ENCODE results near the gene EXOC4.
"Not testable (repeated sequence)": the region's sequence is repeated elsewhere in the genome, so short reads cannot be mapped to it uniquely, and the experiment has no call there.

The EXOC4 gene

DNA sequence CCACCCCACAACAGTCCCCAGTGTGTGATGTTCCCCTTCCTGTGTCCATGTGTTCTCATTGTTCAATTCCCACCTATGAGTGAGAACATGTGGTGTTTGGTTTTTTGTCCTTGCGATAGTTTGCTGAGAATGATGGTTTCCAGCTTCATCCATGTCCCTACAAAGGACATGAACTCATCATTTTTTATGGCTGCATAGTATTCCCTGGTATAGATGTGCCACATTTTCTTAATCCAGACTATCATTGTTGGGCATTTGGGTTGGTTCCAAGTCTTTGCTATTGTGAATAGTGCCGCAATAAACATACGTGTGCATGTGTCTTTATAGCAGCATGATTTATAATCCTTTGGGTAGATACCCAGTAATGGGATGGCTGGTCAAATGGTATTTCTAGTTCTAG lies 26.1 kb downstream of the EXOC4 start:
- not testable (repeated sequence) for DNase-seq

DNA sequence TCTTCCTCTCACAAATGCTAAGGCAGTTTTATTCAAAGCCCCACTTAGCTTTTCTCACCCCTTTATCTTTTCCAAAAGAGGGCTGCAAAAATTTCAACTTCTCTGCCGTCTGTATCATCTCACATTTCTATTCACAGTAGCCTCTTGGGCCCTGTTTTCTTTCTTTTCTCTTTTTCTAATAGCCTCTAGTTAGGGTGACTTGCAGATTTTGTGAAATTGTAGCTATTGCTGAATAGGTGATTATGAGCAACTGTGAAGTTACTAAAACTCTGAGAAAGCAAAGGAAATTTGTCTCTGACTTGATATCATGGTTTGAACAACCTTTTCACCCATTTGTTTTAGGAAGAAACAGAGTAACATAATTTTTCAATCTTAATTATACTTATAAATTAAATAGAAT lies 29.2 kb downstream of the EXOC4 start:
- no peak for DNase-seq

DNA sequence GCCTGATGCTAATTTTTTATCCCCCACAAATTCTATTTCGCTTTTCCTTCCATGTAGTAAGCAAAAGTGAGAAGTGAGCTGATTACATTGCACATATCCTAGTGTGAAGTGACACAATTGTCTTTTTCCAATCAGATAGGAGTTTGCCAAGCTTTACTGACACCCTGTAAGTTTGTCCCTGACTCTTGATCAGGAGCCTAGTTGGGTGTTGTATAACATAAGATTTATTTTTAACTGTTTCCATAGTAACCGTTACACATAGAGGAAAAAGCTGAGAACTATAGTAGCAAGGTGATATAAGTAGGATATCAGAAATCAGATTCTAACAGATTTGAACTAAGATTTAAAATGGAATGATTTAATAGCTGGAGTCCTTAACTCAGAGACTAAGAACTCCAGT lies 31.2 kb downstream of the EXOC4 start:
- no peak for DNase-seq

DNA sequence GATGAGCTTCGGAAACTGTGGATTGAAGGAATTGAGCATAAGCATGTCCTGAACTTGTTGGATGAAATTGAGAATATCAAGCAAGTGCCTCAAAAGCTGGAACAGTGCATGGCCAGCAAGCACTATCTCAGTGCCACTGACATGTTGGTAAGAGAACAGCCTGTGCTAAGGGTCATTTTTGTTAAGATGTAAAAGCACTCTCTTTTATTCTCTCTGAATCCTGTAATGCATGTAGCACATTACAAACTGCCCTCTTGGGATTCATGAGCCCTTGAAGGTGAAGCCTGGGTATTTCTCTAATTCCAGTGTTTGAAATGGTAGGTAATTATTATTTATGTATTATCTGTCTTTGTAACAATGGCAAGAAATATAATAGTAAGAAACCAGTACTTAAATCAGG lies 36.1 kb downstream of the EXOC4 start:
- DNase-seq, result no peak

GRCh38 chr7:133290041-133290440 lies 37.2 kb downstream of the EXOC4 start:
- DNase-seq, result no peak

- DNase-seq, result no peak
Observed at GRCh38 chr7:133290676-133291333, 37.9 kb downstream of the EXOC4 start.

DNA sequence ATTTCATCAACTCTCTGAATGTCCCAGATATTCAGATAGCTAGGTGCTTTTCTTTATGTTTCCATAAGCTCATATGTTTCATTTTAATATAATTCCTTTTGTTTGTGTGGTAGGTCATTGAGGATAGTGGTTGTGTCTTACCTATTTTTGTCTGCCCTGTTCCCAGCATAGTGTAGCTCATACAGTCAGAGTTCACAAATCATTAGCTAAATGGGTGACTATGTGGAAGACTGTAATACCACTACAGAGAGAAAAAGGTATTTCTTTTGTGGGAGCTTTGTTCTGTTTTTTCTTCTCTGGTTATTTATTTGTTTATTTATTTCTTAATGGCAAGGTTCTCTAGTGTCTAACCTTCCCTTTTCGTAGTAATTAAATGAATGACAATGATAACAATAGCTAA lies 39.8 kb downstream of the EXOC4 start:
- DNase-seq, result no peak

DNA sequence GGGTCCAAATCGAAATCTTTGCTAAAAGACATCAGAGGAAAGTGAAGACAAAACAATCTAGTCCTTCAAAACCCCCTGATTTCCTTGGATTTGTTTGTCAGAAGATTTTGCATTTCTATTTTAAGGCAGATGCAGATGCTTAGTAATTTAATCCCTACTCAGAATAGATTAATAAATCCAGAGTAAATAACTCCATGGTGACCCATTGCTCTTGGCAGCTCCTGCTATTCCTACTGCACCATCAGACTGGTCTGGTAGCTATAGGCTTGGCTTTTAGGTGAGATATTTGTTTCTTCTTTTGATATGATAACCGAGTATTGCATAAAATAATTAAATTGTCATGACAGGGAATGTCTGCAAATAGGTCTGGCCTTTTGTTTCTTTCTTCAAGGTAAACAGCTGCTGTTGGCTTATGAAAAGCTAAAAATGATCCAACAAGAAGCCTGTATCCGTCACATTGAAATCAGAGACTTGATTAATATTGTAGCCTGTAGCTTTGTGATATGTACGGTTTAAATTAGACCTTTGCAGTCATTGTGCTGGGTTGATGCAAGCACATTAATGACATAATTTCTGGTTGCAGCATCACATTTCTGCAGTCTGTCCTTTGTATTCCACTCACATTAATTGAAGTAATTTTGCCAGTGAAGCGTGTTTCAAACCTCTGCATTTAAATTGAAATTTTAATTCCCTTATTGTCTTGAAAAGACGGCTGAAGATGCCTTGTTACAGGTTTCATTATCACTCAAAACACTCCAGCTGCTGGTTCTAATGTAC lies 40.7 kb downstream of the EXOC4 start:
- no peak for DNase-seq

- DNase-seq, result no peak
Observed at GRCh38 chr7:133294234-133294633, 41.4 kb downstream of the EXOC4 start.

DNA sequence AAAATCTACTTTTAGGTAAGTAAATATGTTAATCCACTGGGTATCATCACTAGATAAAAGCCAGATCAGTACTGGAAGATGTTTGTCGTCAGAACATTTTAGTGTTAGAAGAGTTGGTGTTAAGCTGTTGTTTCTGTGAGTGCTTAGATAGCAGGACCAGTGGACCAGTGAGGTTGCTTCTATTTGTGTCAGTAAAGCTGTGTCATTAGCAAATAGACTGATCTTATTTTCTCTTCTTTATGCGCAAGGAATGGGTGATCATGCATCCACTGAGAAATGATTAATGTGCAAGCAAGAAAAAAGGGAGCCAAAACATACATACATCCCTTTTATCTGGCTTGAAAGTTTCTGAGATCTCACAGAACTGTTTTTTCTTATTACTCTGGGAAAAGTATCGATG lies 42.6 kb downstream of the EXOC4 start:
- no peak for DNase-seq

DNA sequence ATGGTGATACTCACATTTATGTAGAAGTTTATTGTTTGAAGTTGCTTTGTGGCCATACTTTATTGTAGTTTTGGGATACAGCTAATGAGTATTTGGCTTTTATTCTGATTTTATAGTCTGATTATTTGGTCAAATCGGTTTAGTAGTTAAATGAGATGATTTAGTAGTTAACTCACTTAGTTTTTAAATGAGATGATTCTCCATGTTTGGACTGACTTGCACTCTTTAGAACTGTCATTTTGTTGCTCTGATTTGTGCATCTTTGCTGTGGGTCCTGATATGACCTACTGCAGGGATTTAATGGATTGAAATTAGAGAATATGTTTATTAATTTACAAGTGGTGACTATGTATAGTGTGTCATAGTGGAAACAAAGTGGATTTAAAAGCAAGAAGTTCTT lies 44.2 kb downstream of the EXOC4 start:
- no peak for DNase-seq

- no peak for DNase-seq
Observed at GRCh38 chr7:133298080-133298479, 45.2 kb downstream of the EXOC4 start.

DNA sequence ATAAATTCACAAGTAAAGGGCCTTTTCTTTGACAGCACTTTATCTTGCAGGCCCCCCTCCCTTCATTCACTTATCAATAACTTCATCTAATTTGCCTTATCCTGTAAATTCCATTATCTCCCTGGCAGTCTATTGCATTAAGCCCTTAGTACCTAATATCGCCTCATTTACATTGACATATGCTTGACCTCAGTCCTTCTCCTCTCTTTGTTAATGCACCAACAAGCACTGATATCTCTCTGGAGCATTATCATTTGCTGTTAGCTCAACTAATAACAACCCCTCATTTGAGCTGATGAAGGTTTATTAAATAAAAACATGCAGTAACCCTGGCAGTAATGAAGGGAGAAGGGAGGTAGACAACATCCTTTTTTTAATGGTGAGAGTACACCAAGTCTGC lies 46.8 kb downstream of the EXOC4 start:
- DNase-seq, result no peak

GRCh38 chr7:133300088-133300487 lies 47.2 kb downstream of the EXOC4 start:
- DNase-seq, result no peak

- no peak for DNase-seq
Observed at GRCh38 chr7:133300811-133301210, 47.9 kb downstream of the EXOC4 start.

GRCh38 chr7:133301444-133301843 lies 48.6 kb downstream of the EXOC4 start:
- no peak for DNase-seq

DNA sequence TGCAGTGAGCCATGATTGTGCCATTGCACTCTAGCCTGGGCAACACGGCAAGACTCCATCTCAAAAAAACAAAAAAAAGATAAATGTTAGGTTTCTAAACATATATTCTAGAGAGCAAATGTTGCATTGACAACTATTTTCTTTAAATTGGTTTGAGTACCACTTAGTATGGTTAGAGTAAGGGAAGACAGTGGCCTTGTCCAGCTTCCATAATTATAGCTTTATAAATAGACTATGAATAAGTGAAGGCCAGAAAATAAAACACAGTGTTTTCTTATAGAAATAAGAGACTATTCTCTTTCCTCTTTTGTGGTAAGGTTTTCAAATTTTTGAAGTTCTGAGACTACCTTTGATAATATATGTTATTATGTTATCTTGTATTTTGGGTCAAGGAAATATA lies 50.5 kb downstream of the EXOC4 start:
- no peak for DNase-seq

- DNase-seq, result no peak
Observed at GRCh38 chr7:133303931-133304330, 51.1 kb downstream of the EXOC4 start.

DNA sequence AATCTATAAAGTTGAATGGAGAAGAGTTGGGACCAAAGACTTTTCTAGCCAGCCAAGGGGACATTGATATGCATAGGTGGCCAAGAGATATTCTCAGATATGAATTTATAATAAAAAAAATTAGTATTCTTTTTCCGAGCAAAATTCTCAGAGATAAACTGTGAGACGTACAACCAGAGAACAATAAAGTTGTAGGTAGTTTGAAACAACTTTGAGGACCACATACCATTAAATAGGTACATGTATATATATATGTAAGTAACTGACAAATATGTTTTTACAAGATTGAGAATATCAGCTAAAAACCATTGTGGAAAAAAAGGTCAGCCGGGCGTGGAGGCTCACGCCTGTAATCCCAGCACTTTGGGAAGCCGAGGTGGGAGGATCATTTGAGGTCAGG lies 56.5 kb downstream of the EXOC4 start:
- no peak for DNase-seq

DNA sequence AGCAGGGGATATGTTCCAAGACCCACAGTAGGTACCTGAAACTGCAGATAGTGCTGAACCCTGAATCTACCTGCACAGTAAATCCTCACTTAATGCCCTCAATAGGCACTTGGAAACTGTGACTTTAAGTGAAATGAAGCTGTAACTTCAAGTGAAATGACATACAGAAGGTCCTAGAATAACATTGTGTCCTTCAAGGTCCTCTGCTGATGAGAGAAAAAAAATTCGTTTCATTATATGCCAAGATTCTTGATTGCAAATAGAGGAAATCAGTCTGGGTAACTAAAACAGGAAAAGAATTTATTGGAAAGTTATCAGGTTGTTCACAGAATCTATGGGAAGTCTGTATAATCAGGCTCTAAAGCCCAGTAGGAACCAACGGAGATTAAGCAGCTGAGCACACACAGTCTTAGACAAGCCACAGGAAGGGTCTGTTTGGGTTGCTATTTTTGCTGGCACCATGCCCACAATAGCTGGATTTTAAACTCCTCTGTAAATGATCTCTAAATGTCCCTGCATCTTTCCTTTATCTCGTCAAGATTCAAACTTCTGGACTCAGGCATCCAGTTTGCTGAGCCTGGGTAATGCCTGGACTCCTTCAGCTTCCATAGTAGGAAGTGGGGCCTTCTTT lies 57.5 kb downstream of the EXOC4 start:
- no peak for DNase-seq

DNA sequence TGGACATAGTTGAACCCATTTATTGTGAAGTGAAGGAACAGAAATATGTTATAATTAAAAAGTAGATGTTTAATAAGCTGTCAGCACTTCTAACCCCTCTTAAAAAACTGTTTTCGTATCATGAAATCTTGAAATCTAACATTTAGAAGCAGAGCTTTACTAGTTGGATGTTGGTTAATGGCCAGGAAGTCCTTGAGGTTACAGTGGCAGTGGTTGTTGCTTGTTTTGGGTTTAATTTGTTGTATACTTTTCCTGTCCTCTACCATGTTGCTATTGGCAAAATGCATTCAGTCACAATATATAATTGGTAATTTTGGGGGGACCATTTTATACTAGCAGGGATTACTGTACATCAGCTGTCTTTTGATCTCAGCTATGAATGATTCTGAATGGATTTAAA lies 60.7 kb downstream of the EXOC4 start:
- DNase-seq, result no peak

DNA sequence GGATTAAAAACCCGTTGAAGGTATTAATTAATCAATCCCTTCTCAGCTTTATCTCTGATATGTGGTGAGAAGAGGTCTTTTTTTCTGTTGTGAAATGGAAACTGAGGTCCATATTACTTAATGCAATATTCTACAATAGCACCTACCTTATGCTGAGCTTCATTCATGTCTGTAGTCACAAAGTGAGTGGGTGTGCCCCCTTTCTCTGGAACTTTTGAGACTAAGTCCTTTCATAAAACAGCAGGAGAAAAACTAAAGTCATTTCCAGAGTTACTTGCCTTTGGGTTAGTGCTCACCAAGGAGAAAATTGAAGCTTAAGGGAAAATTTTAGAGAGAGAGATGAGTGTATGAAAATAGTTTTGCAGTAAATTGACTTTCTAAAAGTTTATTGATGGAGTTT lies 61.2 kb downstream of the EXOC4 start:
- DNase-seq, result no peak

DNA sequence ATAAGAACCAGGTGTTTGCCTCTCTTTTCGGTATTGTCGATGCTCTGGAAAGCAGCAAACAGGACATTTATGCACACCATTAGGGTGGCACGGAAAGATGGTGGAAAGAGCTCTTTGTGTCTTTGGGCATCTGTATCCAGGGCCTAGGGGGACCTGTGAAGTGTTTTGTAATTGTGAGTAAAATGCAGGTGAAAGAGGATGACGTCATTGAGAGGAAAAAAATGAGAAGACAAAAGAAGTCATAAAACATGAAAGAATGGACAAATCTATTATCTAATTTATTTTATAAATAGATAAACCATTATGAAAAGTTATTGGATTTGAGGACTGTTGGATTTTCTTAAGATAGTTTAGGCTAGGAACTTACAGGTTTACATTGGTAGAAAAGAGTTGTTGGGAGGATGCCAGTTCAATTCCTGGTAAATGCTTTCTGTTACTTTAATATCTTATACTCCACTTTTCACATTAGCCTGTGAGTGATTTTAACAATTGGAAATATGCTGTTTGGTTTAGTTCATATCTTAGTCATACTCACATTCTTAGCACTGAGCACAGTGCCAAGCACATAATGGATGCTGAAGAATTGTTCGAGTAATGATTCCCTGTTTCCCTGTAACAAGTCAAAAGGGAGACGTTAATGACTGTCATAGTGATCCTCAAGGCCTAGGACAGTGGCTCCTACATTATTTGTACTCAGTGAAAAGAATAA lies 62.6 kb downstream of the EXOC4 start:
- no peak for DNase-seq

GRCh38 chr7:133319842-133320241 lies 67.0 kb downstream of the EXOC4 start:
- DNase-seq, result no peak

All from activated CD8-positive, alpha-beta memory T cell treated with anti-CD3 and anti-CD28 coated beads for 24 hours (primary cell).